ENCODE results near the gene PMM2.
A peak's percentile ranks its signal among the peaks of the same experiment; 100 is the strongest.
"Not testable (repeated sequence)": the region's sequence is repeated elsewhere in the genome, so short reads cannot be mapped to it uniquely, and the experiment has no call there.

Gene PMM2

GRCh38 chr16:8797364-8798173 lies at the start of gene PMM2, which contains the start of gene TMEM186:
TSS of gene PMM2 (plus strand) at chr16:8797839. CDS start at chr16:8797883, 44 bp downstream.
TSS of gene TMEM186 (minus strand) at chr16:8797639. CDS start at chr16:8797614, 25 bp downstream.
- DNase-seq: peak; percentile 98

- not testable (repeated sequence) for DNase-seq
Observed at GRCh38 chr16:8748944-8749343, 48.7 kb upstream of the PMM2 start.

- DNase-seq: no peak
Observed at GRCh38 chr16:8751481-8752311, 45.9 kb upstream of the PMM2 start.

- no peak for DNase-seq
Observed at GRCh38 chr16:8752706-8753105, 44.9 kb upstream of the PMM2 start.

GRCh38 chr16:8753416-8754054 lies 44.1 kb upstream of the PMM2 start:
- no peak for DNase-seq

- no peak for DNase-seq
Observed at GRCh38 chr16:8756755-8757154, 40.9 kb upstream of the PMM2 start.

GRCh38 chr16:8758022-8758421 lies 39.6 kb upstream of the PMM2 start:
- DNase-seq: no peak

- DNase-seq: no peak
Observed at GRCh38 chr16:8760021-8760420, 37.6 kb upstream of the PMM2 start.

- no peak for DNase-seq
Observed at GRCh38 chr16:8761078-8761477, 36.6 kb upstream of the PMM2 start.

- DNase-seq: no peak
Observed at GRCh38 chr16:8762254-8762653, 35.4 kb upstream of the PMM2 start.

GRCh38 chr16:8763083-8763482 lies 34.6 kb upstream of the PMM2 start:
- no peak for DNase-seq

GRCh38 chr16:8763899-8764298 lies 33.7 kb upstream of the PMM2 start:
- DNase-seq: no peak

GRCh38 chr16:8764525-8765250 lies 33.0 kb upstream of the PMM2 start:
- DNase-seq: no peak

GRCh38 chr16:8767176-8767575 lies 30.5 kb upstream of the PMM2 start:
- no peak for DNase-seq

GRCh38 chr16:8768283-8768682 lies 29.4 kb upstream of the PMM2 start:
- no peak for DNase-seq

GRCh38 chr16:8768692-8769091 lies 28.9 kb upstream of the PMM2 start:
- DNase-seq: no peak

- DNase-seq: no peak
Observed at GRCh38 chr16:8773537-8773936, 24.1 kb upstream of the PMM2 start.

- DNase-seq: no peak
Observed at GRCh38 chr16:8774208-8774607, 23.4 kb upstream of the PMM2 start.

- no peak for DNase-seq
Observed at GRCh38 chr16:8775359-8775758, 22.3 kb upstream of the PMM2 start.

- DNase-seq: no peak
Observed at GRCh38 chr16:8776129-8776584, 21.5 kb upstream of the PMM2 start.

- no peak for DNase-seq
Observed at GRCh38 chr16:8777217-8777616, 20.4 kb upstream of the PMM2 start.

GRCh38 chr16:8781797-8782196 lies 15.8 kb upstream of the PMM2 start:
- DNase-seq: no peak

GRCh38 chr16:8782673-8783072 lies 15.0 kb upstream of the PMM2 start:
- DNase-seq: no peak

All from activated CD4-positive, alpha-beta T cell treated with anti-CD3 and anti-CD28 coated beads, Interleukin-2, amount 50 U/mL, for 16 hours (primary cell).